HCT116 (cell line): Measurements from ENCODE around the gene EFEMP2. TPM values are rescaled to one million over a fixed set of nuclear protein-coding genes. Genes with fewer than 3 reads are reported as not detected.

Experiments
- ATAC-seq: fragments of 200-7000 bp; cut with Tn5 transposase; 2 replicates; pipeline ENCODE4 v1.9.1; 2020; ENCODE audit warnings: mild to moderate bottlenecking, moderate library complexity
- BruUV-seq: library from RNA; stranded (reverse); fragments of 400-500 nt; replicated peaks from 2 replicates; lab custom pipeline; 2021; lab: Mats Ljungman, UMichigan
- CTCF ChIA-PET: fragments of 300-600 bp; sonication (Branson Sonifier 250); formaldehyde crosslinking; loops from one replicate; lab custom pipeline; 2021; ENCODE audit warnings: antibody characterized with exemption; lab: Charles Lee
- POLR2A ChIA-PET: fragments of 300-600, 350-600 bp; sonication (Branson Sonifier 250); formaldehyde crosslinking; loops from one replicate; lab custom pipeline; 2021; ENCODE audit warnings: antibody characterized with exemption; lab: Charles Lee
- RAD21 ChIA-PET, 2 experiments: fragments of 300-600 bp; sonication (Branson Sonifier 250); formaldehyde crosslinking; loops; one replicate each; lab custom pipeline; 2023; ENCODE audit warnings: low total read pairs in 2 of 2; ENCODE audit not compliant: uncharacterized antibody in 2 of 2, unreplicated experiment in 2 of 2, low non-redundant PET in 1 of 2; lab: Charles Lee
- DNase-seq: peaks from one replicate; pipeline ENCODE4 v3.0.0-alpha.2; 2010; ENCODE audit warnings: low read depth, low spot score
- H2AFZ ChIP-seq: fragments of 200-600 bp; shearing (Covaris generic), sonication (generic); 2 replicates; pipeline ENCODE4 v1.6.1; 2017; ENCODE audit warnings: low read depth, mixed run types, mixed read lengths, antibody characterized with exemption, low read length; ENCODE audit not compliant: poor library complexity, severe bottlenecking
- H3K27ac ChIP-seq: 2 replicates; pipeline ENCODE4 v1.5.1; 2012; ENCODE audit warnings: low read depth, low read length
- H3K27me3 ChIP-seq: fragments of 200-600 bp; sonication (generic); 2 replicates; pipeline ENCODE4 v1.6.1; 2016; ENCODE audit warnings: mixed run types, low read length, mixed read lengths; ENCODE audit not compliant: insufficient read depth
- H3K36me3 ChIP-seq, 2 experiments: fragments of 200-500 bp in 1 of 2; fragments of 200-600 bp in 1 of 2; sonication (Bioruptor generic) in 1 of 2; sonication (generic) in 1 of 2; 2 replicates each; pipeline versions ENCODE4 v1.5.1 to v1.6.1; 2014 to 2016; ENCODE audit warnings: low read length in 2 of 2, inconsistent platforms in 1 of 2, mixed read lengths in 1 of 2, mixed run types in 1 of 2; ENCODE audit not compliant: insufficient read depth in 2 of 2, control insufficient read depth in 1 of 2
- H3K4me1 ChIP-seq, 2 experiments: fragments of 200-600 bp in 1 of 2; sonication (generic) in 1 of 2; 2 replicates each; pipeline versions ENCODE4 v1.5.1 to v1.6.1; 2012 to 2017; ENCODE audit warnings: low read length in 2 of 2, inconsistent platforms in 1 of 2, mild to moderate bottlenecking in 1 of 2, mixed read lengths in 1 of 2, mixed run types in 1 of 2, moderate library complexity in 1 of 2; ENCODE audit not compliant: insufficient read depth in 2 of 2, control insufficient read depth in 1 of 2
- H3K4me2 ChIP-seq: fragments of 200-600 bp; sonication (generic); 2 replicates; pipeline ENCODE4 v1.6.1; 2017; ENCODE audit warnings: mixed run types, low read length, mixed read lengths
- H3K4me3 ChIP-seq, 2 experiments: fragments of 200-600 bp in 1 of 2; sonication (generic) in 1 of 2; replicated peaks in 1 of 2; 2 replicates each; pipeline ENCODE4 v1.5.1; 2011 to 2016; ENCODE audit warnings: low read length in 2 of 2, control low read depth in 1 of 2, low read depth in 1 of 2, mild to moderate bottlenecking in 1 of 2, mixed read lengths in 1 of 2, mixed run types in 1 of 2
- H3K79me2 ChIP-seq: fragments of 200-600 bp; sonication (generic); 2 replicates; pipeline ENCODE4 v1.6.1; 2017; ENCODE audit warnings: mild to moderate bottlenecking, mixed run types, low read length, moderate library complexity, mixed read lengths; ENCODE audit not compliant: insufficient read depth
- H3K9ac ChIP-seq: fragments of 200-600 bp; sonication (generic); 2 replicates; pipeline ENCODE4 v1.6.1; 2016; ENCODE audit warnings: low read length, mixed read lengths
- H3K9me2 ChIP-seq: fragments of 200-600 bp; sonication (generic), shearing (Covaris generic); 2 replicates; pipeline ENCODE4 v1.6.1; 2017; ENCODE audit warnings: mixed run types, mild to moderate bottlenecking, moderate library complexity; ENCODE audit not compliant: insufficient read depth
- H3K9me3 ChIP-seq, 2 experiments: fragments of 200-500 bp in 1 of 2; fragments of 200-600 bp in 1 of 2; sonication (Bioruptor generic) in 1 of 2; sonication (generic) in 1 of 2; 2 replicates each; pipeline ENCODE4 v1.6.1; 2014 to 2017; ENCODE audit warnings: low read length in 2 of 2, mixed read lengths in 2 of 2, inconsistent platforms in 1 of 2, low read depth in 1 of 2, mild to moderate bottlenecking in 1 of 2, mixed run types in 1 of 2, moderate library complexity in 1 of 2; ENCODE audit not compliant: control insufficient read depth in 1 of 2, insufficient read depth in 1 of 2
- H4K20me1 ChIP-seq: fragments of 200-600 bp; sonication (generic), shearing (Covaris generic); 2 replicates; pipeline ENCODE4 v1.6.1; 2017; ENCODE audit warnings: mixed run types, mild to moderate bottlenecking, moderate library complexity; ENCODE audit not compliant: insufficient read depth
- POLR2AphosphoS5 ChIP-seq: IDR thresholded peaks from 2 replicates; pipeline ENCODE4 v1.6.1; 2011; ENCODE audit warnings: mild to moderate bottlenecking, low read depth, low read length, moderate library complexity
- SIN3A ChIP-seq: IDR thresholded peaks from 2 replicates; pipeline ENCODE4 v1.6.1; 2012; ENCODE audit warnings: low read depth
- YY1 ChIP-seq: IDR thresholded peaks from 2 replicates; pipeline ENCODE4 v1.6.1; 2011; ENCODE audit warnings: low read length, low read depth, moderate library complexity, mild to moderate bottlenecking; ENCODE audit not compliant: insufficient replicate concordance; ENCODE audit errors: extremely low read depth
- ZFX ChIP-seq: fragments of 450-650 bp; IDR thresholded peaks from 2 replicates; pipeline ENCODE4 v1.6.1; 2017
- intact Hi-C: fragments of 100-400 bp; cut with micrococcal nuclease; formaldehyde crosslinking; loops from 2 replicates; pipeline ENCODE4 v1.10.0; 2022
- total RNA-seq: library from RNA; stranded (reverse); gene quantifications from one replicate; pipeline ENCODE4 v1.2.1, GENCODE V29; 2021; ENCODE audit not compliant: unreplicated experiment

The EFEMP2 gene
- total RNA-seq, 1 experiment from 2014 or later = 8.4 TPM

DNA sequence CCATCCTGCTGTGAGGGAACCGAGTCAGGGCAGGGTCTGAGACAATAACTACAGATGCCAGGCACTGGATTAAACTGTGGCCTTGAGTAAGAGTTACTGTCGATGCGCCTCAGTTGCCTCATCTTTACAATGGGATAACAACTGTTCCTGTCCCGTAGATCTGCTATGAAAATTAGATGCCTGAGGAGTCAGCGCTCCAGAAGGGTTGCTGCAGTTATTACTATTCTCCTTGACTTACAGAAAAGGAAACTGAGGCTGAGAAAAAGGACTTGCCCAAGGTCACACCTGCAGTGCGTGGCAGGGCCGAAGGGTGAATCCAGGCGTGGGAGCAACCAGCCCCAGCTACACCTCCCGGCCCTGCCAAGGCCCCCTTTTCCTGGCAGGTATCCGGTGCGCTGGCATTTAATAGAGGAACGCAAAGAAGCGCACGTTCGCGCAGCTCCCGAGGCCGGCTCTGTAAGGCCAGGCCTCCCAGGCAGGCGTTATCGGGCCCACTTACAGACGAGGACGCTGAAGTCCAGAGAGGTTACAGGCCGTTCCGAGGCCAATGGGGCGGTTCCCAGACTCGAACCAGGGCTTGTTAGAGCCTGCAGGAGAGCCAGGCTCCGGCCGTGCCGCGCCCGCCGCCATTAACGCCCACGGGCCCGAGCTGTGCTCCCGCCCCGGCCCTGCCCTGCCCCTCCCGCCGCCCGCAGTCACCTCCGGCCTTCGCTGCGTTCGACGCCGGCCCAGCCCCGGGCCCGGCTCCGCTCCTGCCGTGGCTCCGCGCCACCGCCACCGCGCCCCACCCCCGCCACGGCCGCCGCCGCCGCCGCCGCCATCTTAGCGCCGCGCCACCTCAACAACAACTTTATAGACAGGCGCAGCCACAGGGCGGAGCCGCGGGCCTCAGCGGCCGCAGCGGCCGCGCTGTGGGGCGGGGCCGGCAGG lies 45.9 kb upstream of the EFEMP2 start, which contains the start of gene C11orf68:
Gene C11orf68, minus strand, starts transcription at position 852 of the 930 bp plus-strand sequence. Its CDS starts 31 bp downstream, at position 821.
- Histone ChIP-seq H3K9me2 (no peaks in the 10 kb centered on the region), H3K36me3 (peaks cover 5 to 27% of the 10 kb centered on the region in 2 experiments; a peak in 3 of 4 replicates), H4K20me1 (no peaks in the 10 kb centered on the region), H3K79me2 (peaks cover 44% of the 10 kb centered on the region), H3K27ac (peak within 1 kb of the TSS; percentile 95), H3K9ac (peak within 1 kb of the TSS; percentile 99), H3K9me3 (no peaks in the 10 kb centered on the region), H3K4me3 (peak within 1 kb of the TSS; percentile 94 to 95), H3K27me3 (no peaks in the 10 kb centered on the region), H2AFZ (no peak within 1 kb of the TSS), H3K4me1 (peaks cover 43 to 60% of the 10 kb centered on the region in 2 experiments), H3K4me2 (peak within 1 kb of the TSS; percentile 96)
- ChIA-PET CTCF (interaction anchor here (0.6 to 1.8 kb wide), 3 partner anchors 31 to 59 kb away, joined by 3 to 5 read pairs (median 3); partner anchors contain the start of gene FIBP), POLR2A (interaction anchor here (1.3 to 2.0 kb wide), 6 partner anchors 13 to 30 kb away, joined by 5 to 30 read pairs (median 9); partner anchors contain the start of genes CCDC85B, FIBP and FOSL1), RAD21 (interaction anchor here in 1 of 2 experiments (0.6 kb wide), 1 partner anchor 17 kb away, joined by 3 read pairs; no protein-coding TSS in a partner anchor)
- TSS peak; percentile 69 for BruUV-seq
- intact Hi-C loops = no loop called here
- no peak for DNase-seq
- no peak for TF ChIP-seq SIN3A
- TF ChIP-seq YY1 = peak; percentile 95
- TF ChIP-seq POLR2AphosphoS5 = peak; percentile 43
- TF ChIP-seq ZFX = peak; percentile 73
- ATAC-seq = peak; percentile 41
